Mesothelial cell of epicardium (in vitro differentiated cells): Measurements from ENCODE around the gene SUDS3. TPM values are rescaled to one million over a fixed set of nuclear protein-coding genes. Genes with fewer than 3 reads are reported as not detected.

Experiments used
- DNase-seq, 2 experiments: peaks; one replicate each; pipeline ENCODE4 v3.0.0; 2021; ENCODE audit warnings: low spot score in 2 of 2; ENCODE audit not compliant: unreplicated experiment in 2 of 2
- H3K27ac Mint-ChIP-seq: 2 replicates; pipeline ENCODE4 v1.8.0; 2021; ENCODE audit warnings: mixed read lengths
- H3K27me3 Mint-ChIP-seq: 2 replicates; pipeline ENCODE4 v1.8.0; 2021; ENCODE audit warnings: low read depth, mixed read lengths
- H3K36me3 Mint-ChIP-seq: 2 replicates; pipeline ENCODE4 v1.8.0; 2021; ENCODE audit warnings: mixed read lengths
- H3K4me1 Mint-ChIP-seq: 2 replicates; pipeline ENCODE4 v1.8.0; 2021; ENCODE audit warnings: mixed read lengths
- H3K4me3 Mint-ChIP-seq: 2 replicates; pipeline ENCODE4 v1.8.0; 2021; ENCODE audit warnings: mild to moderate bottlenecking, moderate library complexity, mixed read lengths
- H3K9me3 Mint-ChIP-seq: 2 replicates; pipeline ENCODE4 v1.8.0; 2021; ENCODE audit warnings: mixed read lengths
- total RNA-seq: library from RNA; stranded (reverse); gene quantifications from 3 replicates; pipeline ENCODE4 v1.2.1, GENCODE V29; 2021
- TF ChIP-seq, protein P1 (sequence below): fragments of 200-600 bp; sonication (generic); IDR thresholded peaks from one replicate; pipeline ENCODE4 v1.5.0; 2021; ENCODE audit warnings: antibody characterized with exemption; ENCODE audit not compliant: unreplicated experiment

Gene SUDS3
- total RNA-seq, 1 donor from 2014 or later: 44.6 TPM

DNA sequence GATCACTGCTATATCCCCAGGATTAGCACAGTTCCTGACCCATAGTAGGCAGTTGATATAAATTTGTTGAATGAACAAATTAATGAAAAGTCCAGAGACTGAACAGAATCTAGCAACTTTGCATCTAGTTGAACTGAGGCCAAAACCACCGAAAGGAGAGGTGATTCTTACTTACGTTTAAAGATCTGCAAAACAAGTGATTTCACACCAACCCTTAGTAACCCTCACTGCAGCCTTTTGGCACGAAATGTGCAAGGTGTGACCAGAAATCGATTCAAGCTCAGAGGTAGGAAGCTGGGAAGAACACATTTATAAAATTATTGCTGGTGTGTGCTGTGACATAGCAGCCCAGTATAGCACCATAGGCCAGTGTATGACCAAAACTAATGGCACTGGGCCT, 70.8 kb downstream of the SUDS3 start:
- DNase-seq: no peak
- H3K27me3 Mint-ChIP-seq: peaks cover 14% of the 10 kb centered on the region
- H3K27ac Mint-ChIP-seq: no peak overlapping the region
- peaks cover 6% of the 10 kb centered on the region for H3K9me3 Mint-ChIP-seq
- H3K36me3 Mint-ChIP-seq: no peaks in the 10 kb centered on the region
- TF ChIP-seq, protein P1, sequence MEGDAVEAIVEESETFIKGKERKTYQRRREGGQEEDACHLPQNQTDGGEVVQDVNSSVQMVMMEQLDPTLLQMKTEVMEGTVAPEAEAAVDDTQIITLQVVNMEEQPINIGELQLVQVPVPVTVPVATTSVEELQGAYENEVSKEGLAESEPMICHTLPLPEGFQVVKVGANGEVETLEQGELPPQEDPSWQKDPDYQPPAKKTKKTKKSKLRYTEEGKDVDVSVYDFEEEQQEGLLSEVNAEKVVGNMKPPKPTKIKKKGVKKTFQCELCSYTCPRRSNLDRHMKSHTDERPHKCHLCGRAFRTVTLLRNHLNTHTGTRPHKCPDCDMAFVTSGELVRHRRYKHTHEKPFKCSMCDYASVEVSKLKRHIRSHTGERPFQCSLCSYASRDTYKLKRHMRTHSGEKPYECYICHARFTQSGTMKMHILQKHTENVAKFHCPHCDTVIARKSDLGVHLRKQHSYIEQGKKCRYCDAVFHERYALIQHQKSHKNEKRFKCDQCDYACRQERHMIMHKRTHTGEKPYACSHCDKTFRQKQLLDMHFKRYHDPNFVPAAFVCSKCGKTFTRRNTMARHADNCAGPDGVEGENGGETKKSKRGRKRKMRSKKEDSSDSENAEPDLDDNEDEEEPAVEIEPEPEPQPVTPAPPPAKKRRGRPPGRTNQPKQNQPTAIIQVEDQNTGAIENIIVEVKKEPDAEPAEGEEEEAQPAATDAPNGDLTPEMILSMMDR: no peak
- no peaks in the 10 kb centered on the region for H3K4me1 Mint-ChIP-seq
- H3K4me3 Mint-ChIP-seq: no peak overlapping the region

DNA sequence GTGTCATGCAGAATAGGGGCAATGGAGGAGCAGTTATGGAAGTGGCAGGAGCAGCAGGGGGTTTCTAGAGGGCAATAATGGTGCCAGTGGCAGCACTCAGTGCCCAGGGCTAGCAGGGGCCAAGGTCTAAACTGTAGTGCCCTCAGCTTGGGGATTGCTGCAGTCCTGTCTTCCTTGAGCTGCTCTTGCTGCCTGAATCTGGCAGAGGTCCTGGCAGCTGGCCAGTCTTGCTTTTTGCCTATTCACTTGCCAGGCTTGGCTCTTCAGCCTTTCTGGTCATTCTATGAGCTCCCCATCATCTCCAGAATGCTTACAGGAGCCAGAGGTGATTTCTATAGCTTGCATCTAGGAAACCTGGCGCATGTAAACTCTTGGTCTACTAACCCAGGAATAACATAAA, 72.0 kb downstream of the SUDS3 start:
- TF ChIP-seq, protein P1: no peak
- H3K27me3 Mint-ChIP-seq: peaks cover 14% of the 10 kb centered on the region
- no peak overlapping the region for H3K4me3 Mint-ChIP-seq
- H3K27ac Mint-ChIP-seq: no peak overlapping the region
- peaks cover 6% of the 10 kb centered on the region for H3K9me3 Mint-ChIP-seq
- H3K36me3 Mint-ChIP-seq: no peaks in the 10 kb centered on the region
- no peaks in the 10 kb centered on the region for H3K4me1 Mint-ChIP-seq
- DNase-seq: no peak

DNA sequence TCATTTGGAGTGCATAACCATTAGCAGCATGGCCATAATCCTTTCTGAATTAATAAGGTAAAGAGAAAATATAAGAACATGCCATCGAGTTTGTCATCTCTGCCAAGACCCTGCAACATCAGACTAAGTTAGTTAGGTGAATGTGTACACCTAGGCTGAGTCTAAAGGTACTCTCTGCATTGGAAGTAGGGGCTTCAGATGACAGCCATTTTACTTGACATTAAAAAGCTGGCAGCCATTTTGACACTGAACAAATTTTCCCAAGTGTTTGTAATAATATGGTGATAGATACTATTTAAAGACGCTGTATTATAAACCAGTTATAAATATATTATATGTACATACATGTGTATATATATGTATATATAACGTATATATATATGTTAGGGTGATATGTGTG, 79.0 kb downstream of the SUDS3 start:
- H3K4me1 Mint-ChIP-seq: no peaks in the 10 kb centered on the region
- peaks cover 31% of the 10 kb centered on the region for H3K9me3 Mint-ChIP-seq
- H3K27ac Mint-ChIP-seq: no peak overlapping the region
- H3K27me3 Mint-ChIP-seq: peaks cover 11% of the 10 kb centered on the region
- TF ChIP-seq, protein P1: no peak
- no peaks in the 10 kb centered on the region for H3K36me3 Mint-ChIP-seq
- DNase-seq: no peak
- no peak overlapping the region for H3K4me3 Mint-ChIP-seq

DNA sequence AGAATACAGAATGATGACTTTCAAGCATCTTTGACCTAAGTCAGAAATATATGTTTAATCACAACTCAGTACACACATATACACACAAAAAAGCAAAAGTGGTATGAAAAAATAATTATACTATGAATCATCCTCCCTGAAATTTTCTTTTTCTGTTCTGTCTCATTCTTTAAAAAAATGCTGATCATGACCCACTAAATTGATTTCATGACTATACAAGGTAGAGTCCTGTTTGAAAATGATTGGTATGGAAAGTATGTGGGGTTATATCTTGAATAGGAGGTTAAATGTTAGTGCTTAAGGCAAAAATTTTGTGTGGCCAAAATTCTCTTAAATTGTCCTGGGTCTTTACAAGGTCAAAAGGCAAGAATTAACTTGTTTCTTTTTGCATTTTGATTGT, 80.4 kb downstream of the SUDS3 start:
- Mint-ChIP-seq H3K36me3 (no peaks in the 10 kb centered on the region), H3K9me3 (peaks cover 35% of the 10 kb centered on the region), H3K27ac (no peak overlapping the region), H3K4me3 (no peak overlapping the region), H3K4me1 (no peaks in the 10 kb centered on the region), H3K27me3 (peaks cover 3% of the 10 kb centered on the region)
- TF ChIP-seq, protein P1: no peak
- DNase-seq: no peak

DNA sequence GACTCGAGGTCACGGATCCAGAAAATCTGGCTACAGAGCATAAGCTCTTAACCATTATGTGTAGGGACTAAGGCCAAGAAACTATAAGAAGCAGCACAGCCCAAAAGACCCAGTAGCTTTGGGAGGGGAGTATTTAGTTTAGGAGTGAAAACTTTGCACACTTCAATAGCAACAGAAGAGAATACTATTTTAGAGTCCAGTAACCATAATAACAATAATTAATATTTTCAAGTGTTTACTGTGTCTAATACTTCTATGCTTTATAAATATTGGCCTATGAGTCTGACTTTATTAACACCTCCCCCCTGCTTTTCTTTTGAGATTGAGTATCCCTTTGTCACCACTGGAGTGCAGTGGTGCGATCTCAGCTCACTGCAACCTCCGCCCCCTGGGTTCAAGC, 82.8 kb downstream of the SUDS3 start:
- Mint-ChIP-seq H3K27ac (no peak overlapping the region), H3K36me3 (no peaks in the 10 kb centered on the region), H3K27me3 (no peaks in the 10 kb centered on the region), H3K4me3 (no peak overlapping the region), H3K4me1 (no peaks in the 10 kb centered on the region), H3K9me3 (peaks cover 39% of the 10 kb centered on the region)
- no peak for DNase-seq
- TF ChIP-seq, protein P1: no peak

DNA sequence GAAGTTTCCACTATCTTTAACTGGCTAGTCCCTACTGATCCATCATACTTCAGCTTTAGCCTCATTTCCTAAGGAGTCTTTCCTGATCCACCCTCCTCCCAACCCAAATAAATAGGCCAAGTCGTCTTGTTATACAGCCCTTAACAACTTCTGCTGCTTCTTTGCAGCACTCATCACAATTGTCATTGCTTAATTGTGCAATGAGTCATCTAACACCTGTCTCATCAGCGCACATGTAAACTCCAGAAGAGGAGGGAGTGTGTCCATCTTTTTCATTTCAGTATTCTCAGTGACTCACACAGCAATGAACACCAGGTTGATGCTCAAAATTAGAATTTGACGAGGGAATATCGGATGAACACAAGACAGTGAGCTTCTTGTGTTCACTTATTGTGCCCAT, 87.3 kb downstream of the SUDS3 start:
- Mint-ChIP-seq H3K27ac (no peak overlapping the region), H3K4me1 (no peaks in the 10 kb centered on the region), H3K9me3 (peaks cover 18% of the 10 kb centered on the region), H3K4me3 (no peak overlapping the region), H3K36me3 (no peaks in the 10 kb centered on the region), H3K27me3 (no peaks in the 10 kb centered on the region)
- DNase-seq: no peak
- TF ChIP-seq, protein P1: no peak
